GM10248 (cell line): ENCODE results near the gene SGCD.

ENCODE experiments used
- CTCF ChIA-PET: fragments of 300-600 bp; sonication (Branson Sonifier 250); formaldehyde crosslinking; extraction: SDS; loops from one replicate; lab custom pipeline; 2021; ENCODE audit warnings: antibody characterized with exemption; lab: Yijun Ruan, JAX
- POLR2A ChIA-PET: fragments of 350-650 bp; sonication (Branson Sonifier 250); formaldehyde crosslinking; extraction: SDS; loops from one replicate; lab custom pipeline; 2020; ENCODE audit warnings: antibody characterized with exemption; lab: Yijun Ruan, JAX
- DNase-seq: peaks from one replicate; pipeline ENCODE4 v3.0.0; 2012; ENCODE audit errors: extremely low spot score
- CTCF ChIP-seq: IDR thresholded peaks from 2 replicates; pipeline ENCODE4 v1.5.1; 2012; ENCODE audit warnings: mild to moderate bottlenecking, low read depth; ENCODE audit errors: extremely low read depth, missing control alignments, control extremely low read depth

The SGCD gene

GRCh38 chr5:156460471-156460870 is 133.5 kb downstream of the SGCD start:
- POLR2A ChIA-PET: no interaction called here
- no peak for TF ChIP-seq CTCF
- DNase-seq: no peak
- CTCF ChIA-PET: interaction anchor here (0.8 to 1.7 kb wide), 3 partner anchors 8 to 186 kb away, joined by 3 to 6 read pairs (median 3); no protein-coding TSS in a partner anchor

GRCh38 chr5:156466871-156467270 is 139.9 kb downstream of the SGCD start:
- TF ChIP-seq CTCF: no peak
- POLR2A ChIA-PET: no interaction called here
- CTCF ChIA-PET: interaction anchor here (1.1 to 1.2 kb wide), 2 partner anchors 9 to 28 kb away, joined by 3 read pairs; no protein-coding TSS in a partner anchor
- no peak for DNase-seq

- ChIA-PET CTCF (interaction anchor here (0.9 to 1.7 kb wide), 5 partner anchors 8 to 72 kb away, joined by 3 to 5 read pairs (median 4); no protein-coding TSS in a partner anchor), POLR2A (no interaction called here)
- TF ChIP-seq CTCF: no peak
- no peak for DNase-seq
Observed at GRCh38 chr5:156469636-156470035, 142.7 kb downstream of the SGCD start.

- DNase-seq: no peak
- POLR2A ChIA-PET: interaction anchor here (0.6 kb wide), 1 partner anchor 64 kb away, joined by 3 read pairs; no protein-coding TSS in a partner anchor
Observed at GRCh38 chr5:156471893-156472292, 144.9 kb downstream of the SGCD start.

GRCh38 chr5:156473269-156473908 is 146.4 kb downstream of the SGCD start:
- ChIA-PET POLR2A (no interaction called here), CTCF (no interaction called here)
- TF ChIP-seq CTCF: no peak
- DNase-seq: no peak

More at GRCh38 chr5:156471893-156472292, 144.9 kb downstream of the SGCD start:
- CTCF ChIA-PET: interaction anchor here (1.1 kb wide), 1 partner anchor 16 kb away, joined by 3 read pairs; no protein-coding TSS in a partner anchor
- no peak for TF ChIP-seq CTCF

GRCh38 chr5:156474251-156474650 is 147.3 kb downstream of the SGCD start:
- ChIA-PET POLR2A (no interaction called here), CTCF (no interaction called here)
- DNase-seq: no peak
- TF ChIP-seq CTCF: no peak
